ES-I3 (cell line): ENCODE data around the gene SSTR1.
A peak's percentile ranks its signal among the peaks of the same experiment; 100 is the strongest.

Experiments used
- H3K36me3 ChIP-seq: 2 replicates; pipeline ENCODE4 v1.6.1; 2013; ENCODE audit warnings: mild to moderate bottlenecking, low read length, control low read depth, moderate library complexity; ENCODE audit not compliant: insufficient read depth
- H3K4me1 ChIP-seq: 2 replicates; pipeline ENCODE4 v1.6.1; 2013; ENCODE audit warnings: mild to moderate bottlenecking, control low read depth, low read length; ENCODE audit not compliant: insufficient read depth
- H3K9ac ChIP-seq: 2 replicates; pipeline ENCODE4 v1.6.1; 2013; ENCODE audit warnings: low read depth, mild to moderate bottlenecking, low read length, moderate library complexity
- H3K9me3 ChIP-seq: 2 replicates; pipeline ENCODE4 v1.6.1; 2013; ENCODE audit warnings: mild to moderate bottlenecking, low read length, moderate library complexity; ENCODE audit not compliant: control insufficient read depth, insufficient read depth

SSTR1 gene

GRCh38 chr14:38238878-38239277 lies 31.2 kb downstream of the SSTR1 start:
- Histone ChIP-seq H3K4me1 (no peaks in the 10 kb centered on the region; the same call in 1 of the 2 replicates), H3K9ac (no peak overlapping the region), H3K36me3 (no peaks in the 10 kb centered on the region), H3K9me3 (no peaks in the 10 kb centered on the region)

- H3K36me3 ChIP-seq, result no peaks in the 10 kb centered on the region
- H3K4me1 ChIP-seq, result no peaks in the 10 kb centered on the region
- H3K9me3 ChIP-seq, result no peaks in the 10 kb centered on the region
- no peak overlapping the region for H3K9ac ChIP-seq
Observed at GRCh38 chr14:38243696-38244240, 36.1 kb downstream of the SSTR1 start.

GRCh38 chr14:38248321-38249028 lies 40.8 kb downstream of the SSTR1 start:
- H3K9me3 ChIP-seq, result no peaks in the 10 kb centered on the region
- H3K4me1 ChIP-seq, result no peaks in the 10 kb centered on the region
- H3K9ac ChIP-seq, result no peak overlapping the region
- no peaks in the 10 kb centered on the region for H3K36me3 ChIP-seq

- H3K36me3 ChIP-seq, result no peaks in the 10 kb centered on the region
- no peaks in the 10 kb centered on the region for H3K4me1 ChIP-seq
- no peak overlapping the region for H3K9ac ChIP-seq
- no peaks in the 10 kb centered on the region for H3K9me3 ChIP-seq
Observed at GRCh38 chr14:38250331-38250730, 42.6 kb downstream of the SSTR1 start.

- no peaks in the 10 kb centered on the region for H3K36me3 ChIP-seq
- no peak overlapping the region for H3K9ac ChIP-seq
- no peaks in the 10 kb centered on the region for H3K9me3 ChIP-seq
- H3K4me1 ChIP-seq, result no peaks in the 10 kb centered on the region
Observed at GRCh38 chr14:38252066-38252710, 44.5 kb downstream of the SSTR1 start.

- H3K9ac ChIP-seq, result no peak overlapping the region
- H3K9me3 ChIP-seq, result no peaks in the 10 kb centered on the region
- no peaks in the 10 kb centered on the region for H3K4me1 ChIP-seq
- H3K36me3 ChIP-seq, result no peaks in the 10 kb centered on the region
Observed at GRCh38 chr14:38253676-38254075, 46.0 kb downstream of the SSTR1 start.

GRCh38 chr14:38254571-38255407 lies 47.1 kb downstream of the SSTR1 start:
- Histone ChIP-seq H3K36me3 (no peaks in the 10 kb centered on the region), H3K9ac (peak overlapping the region; percentile 61), H3K4me1 (no peaks in the 10 kb centered on the region), H3K9me3 (no peaks in the 10 kb centered on the region)

GRCh38 chr14:38255408-38255672 lies 47.6 kb downstream of the SSTR1 start:
- H3K9me3 ChIP-seq, result no peaks in the 10 kb centered on the region
- H3K9ac ChIP-seq, result peak overlapping the region; percentile 61
- no peaks in the 10 kb centered on the region for H3K4me1 ChIP-seq
- no peaks in the 10 kb centered on the region for H3K36me3 ChIP-seq

- H3K9ac ChIP-seq, result peak within 1 kb of the TSS; percentile 61
Observed at GRCh38 chr14:38255673-38256532, 48.2 kb downstream of the SSTR1 start, which contains the start of gene CLEC14A. Gene CLEC14A, minus strand, starts transcription at chr14:38256093. Its CDS starts 71 bp downstream, at chr14:38256022.

GRCh38 chr14:38256533-38256840 lies 48.8 kb downstream of the SSTR1 start:
- Histone ChIP-seq H3K9ac (peak overlapping the region; percentile 61; the same call in 1 of the 2 replicates), H3K4me1 (no peaks in the 10 kb centered on the region), H3K9me3 (no peaks in the 10 kb centered on the region), H3K36me3 (no peaks in the 10 kb centered on the region)

More at GRCh38 chr14:38255673-38256532, 48.2 kb downstream of the SSTR1 start, which contains the start of gene CLEC14A:
- Histone ChIP-seq H3K9me3 (no peaks in the 10 kb centered on the region), H3K36me3 (no peaks in the 10 kb centered on the region), H3K4me1 (no peaks in the 10 kb centered on the region)

GRCh38 chr14:38257507-38257906 lies 49.8 kb downstream of the SSTR1 start:
- Histone ChIP-seq H3K9ac (no peak overlapping the region), H3K36me3 (no peaks in the 10 kb centered on the region), H3K9me3 (no peaks in the 10 kb centered on the region), H3K4me1 (no peaks in the 10 kb centered on the region)

GRCh38 chr14:38261620-38262019 lies 53.9 kb downstream of the SSTR1 start:
- Histone ChIP-seq H3K4me1 (no peaks in the 10 kb centered on the region), H3K9ac (no peak overlapping the region), H3K9me3 (no peaks in the 10 kb centered on the region)

More at GRCh38 chr14:38261620-38262019, 53.9 kb downstream of the SSTR1 start:
- no peaks in the 10 kb centered on the region for H3K36me3 ChIP-seq
